CD4-positive, alpha-beta T cell treated with Interleukin-21 for 1 hour (primary cell): Measurements from ENCODE around the gene SPINK4.
A peak's percentile ranks its signal among the peaks of the same experiment; 100 is the strongest.

Experiments
- DNase-seq: peaks from one replicate; pipeline ENCODE4 v3.0.0-alpha.2; 2020

The SPINK4 gene

GRCh38 chr9:33239921-33240320, at the start of gene SPINK4:
Gene SPINK4, plus strand, starts transcription at chr9:33240167. Its CDS starts 42 bp downstream, at chr9:33240209.
- no peak for DNase-seq

- DNase-seq = no peak
These were observed 47.3 kb upstream of the SPINK4 start for GRCh38 chr9:33192493-33193255.

- no peak for DNase-seq
These were observed 46.1 kb upstream of the SPINK4 start for GRCh38 chr9:33193818-33194217.

- no peak for DNase-seq
These were observed 43.2 kb upstream of the SPINK4 start for GRCh38 chr9:33196736-33197135.

- DNase-seq = no peak
These were observed 42.5 kb upstream of the SPINK4 start for GRCh38 chr9:33197279-33198152.

- DNase-seq = no peak
These were observed 41.8 kb upstream of the SPINK4 start for GRCh38 chr9:33198165-33198564.

- DNase-seq = no peak
These were observed 37.9 kb upstream of the SPINK4 start for GRCh38 chr9:33202018-33202417.

- peak; percentile 25 for DNase-seq
These were observed 37.3 kb upstream of the SPINK4 start for GRCh38 chr9:33202552-33203201.

GRCh38 chr9:33209394-33209793, 30.6 kb upstream of the SPINK4 start:
- DNase-seq = no peak

- DNase-seq = no peak
These were observed 29.8 kb upstream of the SPINK4 start for GRCh38 chr9:33210006-33210715.

GRCh38 chr9:33211695-33212393, 28.1 kb upstream of the SPINK4 start:
- no peak for DNase-seq

GRCh38 chr9:33220681-33221567, 19.0 kb upstream of the SPINK4 start:
- DNase-seq = no peak

- no peak for DNase-seq
These were observed 18.4 kb upstream of the SPINK4 start for GRCh38 chr9:33221568-33221884.

GRCh38 chr9:33222031-33222430, 17.9 kb upstream of the SPINK4 start:
- no peak for DNase-seq

- DNase-seq = no peak
These were observed 16.3 kb upstream of the SPINK4 start for GRCh38 chr9:33223696-33224095.

GRCh38 chr9:33225319-33226147, 14.4 kb upstream of the SPINK4 start:
- DNase-seq = peak; percentile 80

- DNase-seq = peak; percentile 11
These were observed 13.0 kb upstream of the SPINK4 start for GRCh38 chr9:33227008-33227398.

GRCh38 chr9:33227741-33228140, 12.2 kb upstream of the SPINK4 start:
- no peak for DNase-seq

GRCh38 chr9:33228606-33229005, 11.4 kb upstream of the SPINK4 start:
- DNase-seq = no peak

- DNase-seq = no peak
These were observed 10.4 kb upstream of the SPINK4 start for GRCh38 chr9:33229359-33230114.
